Caco-2 (cell line): ENCODE results near the gene GIGYF1. TPM values are rescaled to one million over a fixed set of nuclear protein-coding genes. Genes with fewer than 3 reads are reported as not detected.

Experiments
- BruUV-seq: library from RNA; stranded (reverse); fragments of 400-500 nt; replicated peaks from 2 replicates; lab custom pipeline; 2021; lab: Mats Ljungman, UMichigan
- CTCF ChIA-PET: fragments of 300-600 bp; sonication (Branson Sonifier 250); formaldehyde crosslinking; loops from one replicate; lab custom pipeline; 2022; ENCODE audit warnings: antibody characterized with exemption; lab: Charles Lee
- POLR2A ChIA-PET: fragments of 300-600 bp; sonication (Branson Sonifier 250); formaldehyde crosslinking; loops from one replicate; lab custom pipeline; 2022; ENCODE audit warnings: antibody characterized with exemption; lab: Charles Lee
- DNase-seq, 2 experiments: peaks; one replicate each; pipeline versions ENCODE4 v3.0.0 to v3.0.0-alpha.2; 2020 to 2022
- H3K27me3 ChIP-seq: replicated peaks from 2 replicates; pipeline ENCODE4 v1.6.0; 2011; ENCODE audit warnings: low read length; ENCODE audit not compliant: control insufficient read depth, insufficient read depth
- H3K36me3 ChIP-seq: 2 replicates; pipeline ENCODE4 v1.5.1; 2011; ENCODE audit warnings: low read length; ENCODE audit not compliant: control insufficient read depth, insufficient read depth
- H3K4me1 ChIP-seq: fragments of 250-450 bp; sonication (Bioruptor Pico); 2 replicates; pipeline ENCODE4 v1.5.1; 2020; ENCODE audit warnings: mild to moderate bottlenecking
- H3K4me3 ChIP-seq: 2 replicates; pipeline ENCODE4 v1.5.1; 2011; ENCODE audit warnings: low read depth, mild to moderate bottlenecking, control low read depth, low read length
- H3K9me3 ChIP-seq: fragments of 250-450 bp; sonication (Bioruptor Pico); 2 replicates; pipeline ENCODE4 v1.5.1; 2020; ENCODE audit warnings: mild to moderate bottlenecking, moderate library complexity
- H3K27ac Mint-ChIP-seq: one replicate; pipeline ENCODE4 v1.8.0; 2022; ENCODE audit warnings: mixed read lengths; ENCODE audit not compliant: unreplicated experiment
- H3K27me3 Mint-ChIP-seq: one replicate; pipeline ENCODE4 v1.8.0; 2022; ENCODE audit warnings: mixed read lengths; ENCODE audit not compliant: insufficient read depth, unreplicated experiment
- H3K36me3 Mint-ChIP-seq: one replicate; pipeline ENCODE4 v1.8.0; 2022; ENCODE audit warnings: mild to moderate bottlenecking, mixed read lengths; ENCODE audit not compliant: insufficient read depth, unreplicated experiment
- H3K4me1 Mint-ChIP-seq: one replicate; pipeline ENCODE4 v1.8.0; 2022; ENCODE audit warnings: low read depth, mixed read lengths; ENCODE audit not compliant: unreplicated experiment
- H3K4me3 Mint-ChIP-seq: one replicate; pipeline ENCODE4 v1.8.0; 2022; ENCODE audit warnings: mild to moderate bottlenecking, moderate library complexity, mixed read lengths; ENCODE audit not compliant: unreplicated experiment
- H3K9me3 Mint-ChIP-seq: one replicate; pipeline ENCODE4 v1.8.0; 2022; ENCODE audit warnings: mixed read lengths; ENCODE audit not compliant: unreplicated experiment
- intact Hi-C: fragments of 100-400 bp; cut with micrococcal nuclease; formaldehyde crosslinking; loops from one replicate; pipeline ENCODE4 v1.10.0; 2022; ENCODE audit not compliant: unreplicated experiment
- total RNA-seq: library from RNA; stranded (reverse); gene quantifications from 2 replicates; pipeline ENCODE4 v1.2.3, GENCODE V29; 2022
- TF ChIP-seq, protein P1 (sequence below), 2 experiments: fragments of 200-600 bp in 1 of 2; IDR thresholded peaks; 1 replicate in 1 of 2; 2 replicates in 1 of 2; pipeline versions ENCODE4 v1.5.1 to v1.8.0; 2011 to 2022; ENCODE audit warnings: antibody characterized with exemption in 1 of 2, control low read depth in 1 of 2, inconsistent platforms in 1 of 2, low read depth in 1 of 2, low read length in 1 of 2, mild to moderate bottlenecking in 1 of 2, moderate library complexity in 1 of 2; ENCODE audit not compliant: insufficient read depth in 1 of 2, severe bottlenecking in 1 of 2, unreplicated experiment in 1 of 2

Gene GIGYF1
- total RNA-seq, 1 experiment from 2014 or later: 53.1 TPM

DNA sequence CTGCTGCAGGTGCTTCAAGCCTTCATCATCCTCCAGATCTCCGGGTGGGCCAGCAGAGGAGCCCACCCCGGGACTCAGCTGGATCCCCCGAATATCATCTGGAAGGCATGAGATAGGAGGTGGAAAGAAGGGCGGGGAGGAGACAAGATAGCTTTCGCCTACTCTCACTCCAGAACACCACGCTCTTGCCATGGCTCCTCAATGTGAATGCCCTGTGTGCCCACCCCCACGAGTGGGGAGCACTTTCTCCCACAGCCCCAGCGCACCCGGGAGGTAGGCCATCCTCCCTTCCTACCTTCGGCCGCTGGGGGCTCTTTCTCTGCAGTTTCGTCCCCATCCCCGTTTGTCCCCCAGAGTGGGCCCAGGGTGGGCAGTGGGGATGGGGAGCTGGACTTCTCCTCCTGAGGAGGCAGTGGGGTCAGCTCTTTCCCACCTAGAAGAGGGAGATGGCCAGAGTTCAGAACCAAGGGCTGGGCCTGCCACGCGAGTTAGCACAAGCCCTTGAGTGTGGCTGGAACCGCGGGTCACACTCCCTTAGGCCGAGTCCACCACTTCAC is 8.9 kb downstream of the GIGYF1 start:
- Mint-ChIP-seq H3K4me1 (no peaks in the 10 kb centered on the region), H3K27me3 (no peaks in the 10 kb centered on the region), H3K27ac (no peak overlapping the region), H3K36me3 (peaks cover 75% of the 10 kb centered on the region), H3K4me3 (no peak overlapping the region), H3K9me3 (no peaks in the 10 kb centered on the region)
- Histone ChIP-seq H3K36me3 (peaks cover 5% of the 10 kb centered on the region), H3K27me3 (no peaks in the 10 kb centered on the region), H3K9me3 (no peaks in the 10 kb centered on the region), H3K4me1 (no peaks in the 10 kb centered on the region), H3K4me3 (no peak overlapping the region)
- DNase-seq: no peak
- POLR2A ChIA-PET: interaction anchor here (0.6 kb wide), 1 partner anchor 53 kb away, joined by 3 read pairs; no protein-coding TSS in a partner anchor
- CTCF ChIA-PET: interaction anchor here (0.6 kb wide), 2 partner anchors 109 to 179 kb away, joined by 3 to 4 read pairs; no protein-coding TSS in a partner anchor
- no TSS peak for BruUV-seq
- intact Hi-C loops: no loop called here
- TF ChIP-seq, protein P1, sequence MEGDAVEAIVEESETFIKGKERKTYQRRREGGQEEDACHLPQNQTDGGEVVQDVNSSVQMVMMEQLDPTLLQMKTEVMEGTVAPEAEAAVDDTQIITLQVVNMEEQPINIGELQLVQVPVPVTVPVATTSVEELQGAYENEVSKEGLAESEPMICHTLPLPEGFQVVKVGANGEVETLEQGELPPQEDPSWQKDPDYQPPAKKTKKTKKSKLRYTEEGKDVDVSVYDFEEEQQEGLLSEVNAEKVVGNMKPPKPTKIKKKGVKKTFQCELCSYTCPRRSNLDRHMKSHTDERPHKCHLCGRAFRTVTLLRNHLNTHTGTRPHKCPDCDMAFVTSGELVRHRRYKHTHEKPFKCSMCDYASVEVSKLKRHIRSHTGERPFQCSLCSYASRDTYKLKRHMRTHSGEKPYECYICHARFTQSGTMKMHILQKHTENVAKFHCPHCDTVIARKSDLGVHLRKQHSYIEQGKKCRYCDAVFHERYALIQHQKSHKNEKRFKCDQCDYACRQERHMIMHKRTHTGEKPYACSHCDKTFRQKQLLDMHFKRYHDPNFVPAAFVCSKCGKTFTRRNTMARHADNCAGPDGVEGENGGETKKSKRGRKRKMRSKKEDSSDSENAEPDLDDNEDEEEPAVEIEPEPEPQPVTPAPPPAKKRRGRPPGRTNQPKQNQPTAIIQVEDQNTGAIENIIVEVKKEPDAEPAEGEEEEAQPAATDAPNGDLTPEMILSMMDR (IDR thresholded peaks at IDR 0.05; ENCODE audit: insufficient read depth in 1 of 2, low read depth in 1 of 2, low read length in 1 of 2, severe bottlenecking in 1 of 2, unreplicated experiment in 1 of 2): no peak

DNA sequence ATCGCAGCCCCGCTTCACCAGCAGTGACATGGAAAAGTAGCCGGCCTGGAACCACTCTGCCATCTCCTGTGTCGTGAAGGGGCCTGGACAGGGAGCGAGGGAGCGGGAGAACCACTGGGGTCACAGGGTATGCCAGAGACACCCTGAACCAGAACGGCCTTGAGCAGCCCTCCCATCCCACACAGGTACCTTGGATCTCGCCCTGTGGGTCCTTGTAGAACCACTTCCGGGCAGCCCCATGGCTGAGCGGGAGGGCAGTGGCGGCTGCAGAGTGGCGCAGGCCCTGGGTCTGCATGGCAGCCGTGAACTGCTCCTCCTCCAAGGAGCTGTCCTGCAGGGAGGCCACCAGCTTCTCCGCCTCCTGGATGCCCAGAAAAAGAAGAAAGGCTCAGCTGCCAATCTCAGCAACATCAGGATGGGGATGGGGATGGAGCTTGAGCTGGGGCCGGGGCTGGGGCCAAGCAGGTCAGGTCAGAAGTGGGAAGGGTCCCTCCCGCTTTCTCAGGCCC is 9.5 kb downstream of the GIGYF1 start:
- POLR2A ChIA-PET: no interaction called here

DNA sequence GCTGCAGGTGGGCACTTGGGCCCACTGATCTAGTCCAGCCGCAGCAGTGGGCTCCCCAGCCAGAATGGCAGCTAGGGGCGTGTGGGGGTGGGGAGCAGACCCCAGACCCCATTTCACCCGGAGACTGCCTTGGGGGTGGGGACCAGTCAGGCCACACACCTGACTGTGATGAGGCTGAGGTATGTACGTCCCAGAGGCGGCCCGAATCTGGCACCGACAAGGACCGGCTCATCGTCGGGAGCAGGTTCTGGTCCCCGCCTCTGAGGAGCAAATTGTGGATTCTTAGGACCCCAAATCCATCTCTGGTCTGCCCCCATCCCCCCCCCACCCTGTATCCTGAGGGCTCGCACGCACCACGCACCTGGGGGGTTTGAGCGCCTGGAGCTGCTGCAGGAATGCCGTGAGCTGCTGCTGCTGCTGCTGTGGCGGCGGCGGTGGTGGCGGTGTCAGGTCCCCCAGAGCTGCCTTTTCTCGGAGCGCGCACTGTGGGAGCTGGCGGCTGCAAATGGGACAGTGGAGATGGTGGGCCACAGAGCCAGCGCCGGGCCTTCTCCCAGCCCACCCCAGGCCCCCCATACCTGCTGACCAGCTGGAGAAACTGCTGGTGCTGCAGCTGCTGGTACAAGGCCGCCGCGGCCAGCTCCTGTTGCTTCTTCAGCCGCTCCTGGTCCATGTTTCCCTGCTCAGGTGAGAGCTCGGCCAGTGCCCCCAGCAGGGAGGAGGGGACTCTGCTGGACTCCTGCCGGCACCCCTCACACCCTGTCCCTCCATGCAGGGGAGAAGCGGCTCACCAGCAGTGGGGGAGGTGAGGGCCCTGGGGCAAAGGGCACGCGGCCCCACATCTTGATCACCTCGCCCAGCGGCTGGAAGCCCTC is 10.2 kb downstream of the GIGYF1 start:
- no peaks in the 10 kb centered on the region for H3K27me3 ChIP-seq
- H3K27ac Mint-ChIP-seq: no peak overlapping the region
- ChIA-PET CTCF (no interaction called here), POLR2A (no interaction called here)
- H3K4me3 ChIP-seq: no peak overlapping the region
- no peak overlapping the region for H3K4me3 Mint-ChIP-seq
- TF ChIP-seq, protein P1 (IDR thresholded peaks at IDR 0.05; ENCODE audit: insufficient read depth in 1 of 2, low read depth in 1 of 2, low read length in 1 of 2, severe bottlenecking in 1 of 2, unreplicated experiment in 1 of 2): no peak
- peaks cover 75% of the 10 kb centered on the region for H3K36me3 Mint-ChIP-seq
- no peaks in the 10 kb centered on the region; the same call in 1 of the 2 replicates for H3K4me1 ChIP-seq
- no peaks in the 10 kb centered on the region for H3K9me3 Mint-ChIP-seq
- intact Hi-C loops: no loop called here
- BruUV-seq: no TSS peak
- peaks cover 7% of the 10 kb centered on the region for H3K36me3 ChIP-seq
- H3K4me1 Mint-ChIP-seq: peaks cover 6% of the 10 kb centered on the region
- H3K9me3 ChIP-seq: no peaks in the 10 kb centered on the region
- DNase-seq: no peak
- no peaks in the 10 kb centered on the region for H3K27me3 Mint-ChIP-seq

More for the DNA sequence above, 9.5 kb downstream of the GIGYF1 start:
- Mint-ChIP-seq H3K27ac (no peak overlapping the region), H3K36me3 (peaks cover 75% of the 10 kb centered on the region), H3K4me1 (peaks cover under 1% of the 10 kb centered on the region), H3K9me3 (no peaks in the 10 kb centered on the region), H3K4me3 (no peak overlapping the region), H3K27me3 (no peaks in the 10 kb centered on the region)
- CTCF ChIA-PET: interaction anchor here (0.6 kb wide), 2 partner anchors 108 to 180 kb away, joined by 3 to 4 read pairs; no protein-coding TSS in a partner anchor
- Histone ChIP-seq H3K4me1 (no peaks in the 10 kb centered on the region; the same call in 1 of the 2 replicates), H3K4me3 (no peak overlapping the region), H3K9me3 (no peaks in the 10 kb centered on the region), H3K27me3 (no peaks in the 10 kb centered on the region), H3K36me3 (peaks cover 5% of the 10 kb centered on the region)
- TF ChIP-seq, protein P1 (IDR thresholded peaks at IDR 0.05; ENCODE audit: insufficient read depth in 1 of 2, low read depth in 1 of 2, low read length in 1 of 2, severe bottlenecking in 1 of 2, unreplicated experiment in 1 of 2): no peak
- DNase-seq: no peak
- BruUV-seq: no TSS peak
- intact Hi-C loops: no loop called here
